GM18951 (cell line): ENCODE data around the gene SH2D7.
A peak's percentile ranks its signal among the peaks of the same experiment; 100 is the strongest.

Source experiments
- POLR2A ChIP-seq: IDR thresholded peaks from 4 replicates; pipeline ENCODE4 v1.6.1; 2011; ENCODE audit warnings: mild to moderate bottlenecking; ENCODE audit not compliant: insufficient read length, insufficient read depth; ENCODE audit errors: extremely low read depth
- in situ Hi-C: fragments of 300-500 bp; cut with MboI; formaldehyde crosslinking; loops from one replicate; pipeline ENCODE4 v1.12.0; 2022; ENCODE audit warnings: low sequenced_read_pairs, mixed read lengths, inconsistent platforms; ENCODE audit not compliant: unreplicated experiment

SH2D7 gene

DNA sequence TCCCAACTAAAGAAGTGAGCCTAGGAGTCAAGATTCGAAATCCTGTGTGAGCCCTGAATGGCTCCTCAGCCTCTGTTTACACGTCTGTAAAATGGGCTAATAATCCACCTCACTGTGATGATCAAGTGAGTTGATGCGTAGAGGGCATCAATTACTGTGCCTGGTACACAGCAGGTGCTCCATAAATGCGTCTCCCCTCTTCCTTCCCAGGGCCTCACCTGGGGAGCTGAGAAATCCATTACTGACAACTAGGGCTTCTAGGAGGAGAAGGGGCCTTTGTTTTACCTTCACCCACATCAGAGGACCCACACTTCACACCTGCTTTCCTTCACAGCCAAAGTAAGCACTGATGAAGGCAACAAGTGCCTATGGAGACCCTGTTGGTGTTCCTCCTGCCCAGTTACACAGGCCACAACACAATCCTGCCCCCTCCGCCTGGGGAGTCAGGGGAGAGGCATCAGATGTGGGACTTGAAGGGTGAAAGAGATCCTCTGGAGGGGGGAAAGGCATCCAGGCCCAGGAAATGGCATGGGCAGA, 37.5 kb downstream of the SH2D7 start:
- TF ChIP-seq POLR2A: no peak
- in situ Hi-C loops: no loop called here

- TF ChIP-seq POLR2A: no peak
- in situ Hi-C loops: no loop called here
Measured at GRCh38 chr15:78130466-78131294, 38.3 kb downstream of the SH2D7 start.

DNA sequence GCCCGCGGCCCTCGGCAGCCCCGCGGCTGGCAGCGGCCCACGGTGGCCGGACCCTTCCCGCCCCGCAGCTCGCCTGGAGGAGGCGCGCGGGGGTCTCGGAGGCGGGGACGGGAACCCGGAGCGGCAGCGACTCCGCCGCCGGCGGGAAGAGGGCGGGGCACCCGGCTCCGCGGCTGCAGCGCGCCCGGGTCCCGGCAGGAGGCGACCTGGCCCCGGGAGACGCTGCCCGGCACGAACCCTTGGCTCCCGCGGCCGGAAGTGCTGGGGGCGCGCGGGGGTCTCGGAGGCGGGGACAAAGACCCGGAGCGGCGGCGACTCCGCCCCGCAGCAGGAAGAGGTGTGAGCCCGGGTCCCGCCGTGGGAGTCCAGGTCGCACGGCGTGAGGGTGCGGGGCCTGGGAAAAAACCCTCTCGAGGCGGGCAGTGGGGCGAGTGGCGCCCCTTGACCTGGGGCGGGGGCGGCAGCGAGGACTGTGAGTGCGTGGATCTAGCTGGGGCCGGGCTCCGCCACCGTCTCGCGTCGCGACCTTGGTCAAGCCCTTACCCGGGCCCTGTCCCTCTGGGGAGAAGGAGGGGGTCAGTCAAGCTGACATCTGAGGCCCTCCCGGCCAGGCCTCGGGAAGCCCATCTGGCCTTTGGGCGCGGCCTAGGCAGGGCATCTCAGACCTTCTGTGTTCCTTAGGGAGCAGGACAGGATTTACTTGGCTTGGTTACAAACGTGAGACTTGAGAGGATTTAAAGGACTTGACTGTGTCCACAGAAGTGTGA, 39.1 kb downstream of the SH2D7 start, which contains the start of gene CIB2:
Gene CIB2 (minus strand): TSS at position 151 of the 767 bp plus-strand sequence. CDS start 230 bp downstream, outside the sequence.
- peak; percentile 72 for TF ChIP-seq POLR2A
- in situ Hi-C loops: no loop called here

DNA sequence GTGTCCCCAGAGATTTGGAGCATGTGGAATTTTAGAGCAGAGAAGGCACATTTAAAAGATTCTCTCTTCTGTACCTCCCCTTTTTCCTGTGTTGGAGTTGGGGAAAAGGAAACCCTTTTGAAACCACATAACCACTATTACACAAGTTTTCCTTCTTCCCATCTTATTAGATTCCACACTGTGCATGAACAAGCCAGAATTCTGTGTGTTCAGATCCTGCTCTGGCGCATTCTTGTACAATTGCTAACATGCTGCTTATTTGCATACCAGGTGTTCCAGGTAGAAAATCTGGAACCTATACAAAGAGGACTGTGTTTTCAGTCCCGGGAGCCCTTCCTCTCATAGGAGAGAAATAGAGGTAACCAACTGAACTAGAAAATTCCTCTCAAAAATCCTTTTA, 41.4 kb downstream of the SH2D7 start:
- no peak for TF ChIP-seq POLR2A
- in situ Hi-C loops: no loop called here

GRCh38 chr15:78139578-78139977, 47.2 kb downstream of the SH2D7 start:
- no peak for TF ChIP-seq POLR2A
- in situ Hi-C loops: no loop called here

GRCh38 chr15:78140292-78140691, 47.9 kb downstream of the SH2D7 start:
- in situ Hi-C loops: no loop called here
- no peak for TF ChIP-seq POLR2A

- TF ChIP-seq POLR2A: no peak
- in situ Hi-C loops: no loop called here
Measured at GRCh38 chr15:78142332-78142731, 50.0 kb downstream of the SH2D7 start.

DNA sequence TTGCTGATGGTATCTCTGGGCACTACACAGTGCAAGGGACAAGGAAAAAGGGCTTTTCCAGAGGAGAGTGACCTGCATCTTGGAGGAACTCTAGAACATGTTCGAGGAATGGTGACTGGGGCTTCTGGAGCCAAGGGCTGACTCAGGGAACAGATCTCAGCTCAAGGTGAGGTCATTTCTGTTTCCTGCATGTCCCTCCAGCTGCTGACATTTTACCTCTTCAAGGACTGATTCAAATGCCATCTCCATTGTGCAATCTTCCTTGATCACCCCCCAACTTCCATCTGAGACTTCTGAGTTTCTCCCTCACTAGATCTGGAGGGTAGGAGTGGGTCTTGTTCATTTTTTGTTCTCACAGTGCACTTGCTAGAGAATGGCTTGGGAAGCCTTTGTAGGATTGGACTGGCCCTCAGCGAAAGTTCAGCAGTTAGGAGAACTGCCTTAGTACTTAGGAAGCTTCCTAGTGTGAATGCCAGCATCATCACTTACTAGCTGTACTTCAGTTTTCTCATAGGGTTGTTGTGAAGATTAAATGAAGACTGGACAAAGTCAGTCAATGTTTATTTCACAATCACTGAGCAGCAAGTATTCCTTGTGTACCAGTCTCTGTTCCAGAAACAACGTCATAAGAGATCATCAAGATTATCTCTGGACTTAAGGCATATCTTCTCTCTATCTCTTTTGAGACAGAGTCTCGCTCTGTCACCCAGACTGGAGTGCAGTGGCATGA, 54.2 kb downstream of the SH2D7 start:
- in situ Hi-C loops: no loop called here
- TF ChIP-seq POLR2A: no peak

GRCh38 chr15:78147566-78147965, 55.2 kb downstream of the SH2D7 start:
- no peak for TF ChIP-seq POLR2A
- in situ Hi-C loops: no loop called here

GRCh38 chr15:78148392-78149067, 56.2 kb downstream of the SH2D7 start:
- in situ Hi-C loops: no loop called here
- no peak for TF ChIP-seq POLR2A

DNA sequence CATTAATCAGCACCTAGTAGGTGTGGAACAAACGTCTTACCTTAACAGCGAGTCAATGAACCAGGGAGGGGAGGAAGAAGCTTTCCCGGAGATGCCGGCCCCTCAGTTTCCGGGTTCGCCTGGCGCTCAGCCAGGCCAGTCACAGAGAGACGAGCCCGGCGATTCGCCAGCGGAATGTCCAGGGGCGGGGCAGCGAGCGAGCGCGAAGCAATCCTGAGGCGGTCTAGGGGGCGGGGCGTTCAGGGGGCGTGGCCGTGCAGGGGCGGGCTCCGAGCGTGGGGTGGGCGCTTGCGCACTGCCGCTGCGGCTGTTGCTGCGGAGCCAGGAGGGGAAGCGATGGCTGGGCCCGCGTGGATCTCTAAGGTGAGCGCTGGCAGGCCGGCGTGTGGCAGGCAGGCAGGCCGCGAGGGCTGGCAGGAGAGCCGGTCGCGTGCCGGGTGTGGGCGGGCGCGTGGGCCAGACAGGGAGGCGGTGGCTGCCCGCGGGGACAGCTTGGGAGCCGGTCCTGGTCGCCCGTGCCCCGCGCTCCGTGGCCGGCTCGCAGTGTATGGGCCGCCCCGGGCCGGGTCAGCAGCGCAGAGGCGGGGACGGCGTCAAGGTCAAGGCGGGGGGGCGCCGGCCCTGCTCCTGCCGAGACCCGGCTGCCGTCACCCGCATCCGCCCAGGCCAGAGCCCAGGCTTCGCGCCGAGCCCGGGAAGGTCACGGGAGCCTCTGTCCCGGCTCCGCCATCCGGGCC, 56.9 kb downstream of the SH2D7 start, which contains the start of gene IDH3A:
Gene IDH3A (plus strand): TSS at position 295 of the 737 bp plus-strand sequence. CDS start 42 bp downstream, at position 337.
- TF ChIP-seq POLR2A: peak; percentile 82
- in situ Hi-C loops: no loop called here
